ENCODE data around the gene DISP3. TPM values are rescaled to one million over a fixed set of nuclear protein-coding genes. Genes with fewer than 3 reads are reported as not detected.

The DISP3 gene
- total RNA-seq, 1 donor: under 0.01 TPM

GRCh38 chr1:11482198-11482597 lies 3.2 kb downstream of the DISP3 start:
- Histone ChIP-seq H3K27me3 (ENCODE audit: insufficient read depth, low read length) (peaks cover 23% of the 10 kb centered on the region), H3K27ac (ENCODE audit: low read depth, low read length) (no peak overlapping the region), H3K4me2 (ENCODE audit: insufficient read depth, low read length) (no peak overlapping the region), H3K79me2 (ENCODE audit: insufficient read depth, low read length) (no peaks in the 10 kb centered on the region), H3K4me3 (ENCODE audit: insufficient read depth, low read length) (no peak overlapping the region), H3K4me1 (ENCODE audit: insufficient read depth, low read length) (no peaks in the 10 kb centered on the region), H4K20me1 (ENCODE audit: insufficient read depth, low read length) (no peaks in the 10 kb centered on the region), H3K36me3 (ENCODE audit: insufficient read depth, low read length) (no peaks in the 10 kb centered on the region), H2AFZ (ENCODE audit: low read length) (no peak overlapping the region), H3K9me3 (ENCODE audit: low read depth, low read length) (no peaks in the 10 kb centered on the region)
- peak; percentile 26 for DNase-seq (ENCODE audit: insufficient read length, low spot score, missing footprints)
- TF ChIP-seq CTCF (IDR thresholded peaks at IDR 0.05; ENCODE audit: extremely low read depth, low read depth, low read length): no peak

- H3K27me3 ChIP-seq (ENCODE audit: insufficient read depth, low read length): peaks cover 23% of the 10 kb centered on the region
- H3K4me3 ChIP-seq (ENCODE audit: insufficient read depth, low read length): no peak overlapping the region
- H3K4me1 ChIP-seq (ENCODE audit: insufficient read depth, low read length): no peaks in the 10 kb centered on the region
These were observed 3.9 kb downstream of the DISP3 start for GRCh38 chr1:11482701-11483479.

GRCh38 chr1:11483581-11484320 lies 4.8 kb downstream of the DISP3 start:
- no peaks in the 10 kb centered on the region for H3K79me2 ChIP-seq (ENCODE audit: insufficient read depth, low read length)

More at GRCh38 chr1:11482701-11483479, 3.9 kb downstream of the DISP3 start:
- H2AFZ ChIP-seq (ENCODE audit: low read length): no peak overlapping the region
- H3K4me2 ChIP-seq (ENCODE audit: insufficient read depth, low read length): no peak overlapping the region
- H3K36me3 ChIP-seq (ENCODE audit: insufficient read depth, low read length): no peaks in the 10 kb centered on the region
- peak; percentile 65 for DNase-seq (ENCODE audit: insufficient read length, low spot score, missing footprints)
- H3K9me3 ChIP-seq (ENCODE audit: low read depth, low read length): no peaks in the 10 kb centered on the region
- H3K27ac ChIP-seq (ENCODE audit: low read depth, low read length): no peak overlapping the region
- no peaks in the 10 kb centered on the region for H4K20me1 ChIP-seq (ENCODE audit: insufficient read depth, low read length)
- TF ChIP-seq CTCF (IDR thresholded peaks at IDR 0.05; ENCODE audit: extremely low read depth, low read depth, low read length): no peak
- H3K79me2 ChIP-seq (ENCODE audit: insufficient read depth, low read length): no peaks in the 10 kb centered on the region

More at GRCh38 chr1:11483581-11484320, 4.8 kb downstream of the DISP3 start:
- Histone ChIP-seq H3K27ac (ENCODE audit: low read depth, low read length) (no peak overlapping the region), H2AFZ (ENCODE audit: low read length) (no peak overlapping the region), H3K4me1 (ENCODE audit: insufficient read depth, low read length) (no peaks in the 10 kb centered on the region), H3K36me3 (ENCODE audit: insufficient read depth, low read length) (no peaks in the 10 kb centered on the region), H3K4me3 (ENCODE audit: insufficient read depth, low read length) (no peak overlapping the region), H4K20me1 (ENCODE audit: insufficient read depth, low read length) (no peaks in the 10 kb centered on the region), H3K4me2 (ENCODE audit: insufficient read depth, low read length) (no peak overlapping the region), H3K27me3 (ENCODE audit: insufficient read depth, low read length) (peaks cover 19% of the 10 kb centered on the region), H3K9me3 (ENCODE audit: low read depth, low read length) (no peaks in the 10 kb centered on the region)
- TF ChIP-seq CTCF (IDR thresholded peaks at IDR 0.05; ENCODE audit: extremely low read depth, low read depth, low read length): no peak
- peak; percentile 54 for DNase-seq (ENCODE audit: insufficient read length, low spot score, missing footprints)
